ENCODE data around the gene GMDS. TPM values are rescaled to one million over a fixed set of nuclear protein-coding genes. Genes with fewer than 3 reads are reported as not detected.

GMDS gene
- total RNA-seq, 1 donor from 2014 or later = 44.5 TPM

GRCh38 chr6:1860756-1861348 is 384.6 kb downstream of the GMDS start:
- no peaks in the 10 kb centered on the region for H3K9me3 Mint-ChIP-seq
- no peaks in the 10 kb centered on the region for H3K4me1 Mint-ChIP-seq (ENCODE audit: low read depth)
- no peak overlapping the region for H3K4me3 Mint-ChIP-seq
- H3K27ac Mint-ChIP-seq = no peak overlapping the region
- DNase-seq (ENCODE audit: low spot score) = no peak
- no peaks in the 10 kb centered on the region for H3K27me3 Mint-ChIP-seq (ENCODE audit: insufficient read depth)
- H3K36me3 Mint-ChIP-seq (ENCODE audit: low read depth) = no peaks in the 10 kb centered on the region
- intact Hi-C loops (cut with micrococcal nuclease) = no loop called here

DNA sequence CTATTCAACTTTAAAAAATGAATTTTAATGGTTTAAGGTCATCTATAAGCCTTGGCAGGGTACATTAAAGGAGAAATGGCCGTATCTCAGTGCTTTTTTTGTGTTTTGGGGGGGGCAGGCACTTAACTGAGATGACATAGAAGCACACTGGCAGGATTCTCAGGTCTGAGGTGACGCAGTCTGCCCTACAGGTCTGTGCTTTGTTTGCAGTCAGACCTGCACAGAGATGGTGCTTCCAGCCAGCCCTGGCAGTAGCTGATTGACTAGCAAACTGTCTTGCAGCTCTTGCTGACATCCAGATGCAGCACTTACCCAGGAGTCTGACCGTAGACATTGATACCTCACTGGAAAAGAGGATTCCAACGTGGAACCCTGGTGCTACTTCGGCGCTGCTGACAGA is 386.5 kb downstream of the GMDS start:
- Mint-ChIP-seq H3K4me1 (ENCODE audit: low read depth) (no peaks in the 10 kb centered on the region), H3K27me3 (ENCODE audit: insufficient read depth) (no peaks in the 10 kb centered on the region), H3K27ac (no peak overlapping the region), H3K4me3 (no peak overlapping the region), H3K36me3 (ENCODE audit: low read depth) (no peaks in the 10 kb centered on the region), H3K9me3 (no peaks in the 10 kb centered on the region)
- intact Hi-C loops (cut with micrococcal nuclease) = no loop called here
- DNase-seq (ENCODE audit: low spot score) = no peak

DNA sequence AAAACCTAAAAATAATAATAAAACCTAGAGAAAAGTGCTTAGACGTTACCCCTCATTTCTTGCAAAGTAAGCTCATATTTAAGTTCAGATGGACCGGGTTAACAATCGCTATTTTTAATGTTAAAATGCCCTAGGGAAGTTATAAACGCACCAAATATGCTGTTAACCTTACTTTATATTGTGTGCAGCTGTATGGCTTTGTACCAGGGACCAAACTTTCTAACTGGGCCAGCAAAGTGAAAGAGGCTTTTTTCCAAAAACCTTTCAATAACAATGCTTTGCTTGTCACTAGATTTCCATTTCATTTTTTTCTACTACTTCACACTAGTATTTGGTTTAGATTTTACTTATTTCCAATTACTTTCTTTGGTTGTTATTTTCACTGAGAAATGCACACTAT is 387.2 kb downstream of the GMDS start:
- intact Hi-C loops (cut with micrococcal nuclease) = no loop called here
- no peaks in the 10 kb centered on the region for H3K4me1 Mint-ChIP-seq (ENCODE audit: low read depth)
- no peaks in the 10 kb centered on the region for H3K36me3 Mint-ChIP-seq (ENCODE audit: low read depth)
- no peaks in the 10 kb centered on the region for H3K27me3 Mint-ChIP-seq (ENCODE audit: insufficient read depth)
- no peak overlapping the region for H3K4me3 Mint-ChIP-seq
- H3K9me3 Mint-ChIP-seq = no peaks in the 10 kb centered on the region
- no peak for DNase-seq (ENCODE audit: low spot score)
- no peak overlapping the region for H3K27ac Mint-ChIP-seq

- Mint-ChIP-seq H3K4me1 (ENCODE audit: low read depth) (no peaks in the 10 kb centered on the region), H3K9me3 (no peaks in the 10 kb centered on the region), H3K4me3 (no peak overlapping the region), H3K27ac (no peak overlapping the region), H3K36me3 (ENCODE audit: low read depth) (no peaks in the 10 kb centered on the region), H3K27me3 (ENCODE audit: insufficient read depth) (no peaks in the 10 kb centered on the region)
- no peak for DNase-seq (ENCODE audit: low spot score)
- intact Hi-C loops (cut with micrococcal nuclease) = no loop called here
These were observed 389.0 kb downstream of the GMDS start for GRCh38 chr6:1856381-1856780.

- intact Hi-C loops (cut with micrococcal nuclease) = no loop called here
- no peaks in the 10 kb centered on the region for H3K9me3 Mint-ChIP-seq
- H3K4me1 Mint-ChIP-seq (ENCODE audit: low read depth) = no peaks in the 10 kb centered on the region
- no peak for DNase-seq (ENCODE audit: low spot score)
- H3K27me3 Mint-ChIP-seq (ENCODE audit: insufficient read depth) = no peaks in the 10 kb centered on the region
- H3K27ac Mint-ChIP-seq = no peak overlapping the region
- no peaks in the 10 kb centered on the region for H3K36me3 Mint-ChIP-seq (ENCODE audit: low read depth)
- H3K4me3 Mint-ChIP-seq = no peak overlapping the region
These were observed 389.5 kb downstream of the GMDS start for GRCh38 chr6:1855890-1856289.

DNA sequence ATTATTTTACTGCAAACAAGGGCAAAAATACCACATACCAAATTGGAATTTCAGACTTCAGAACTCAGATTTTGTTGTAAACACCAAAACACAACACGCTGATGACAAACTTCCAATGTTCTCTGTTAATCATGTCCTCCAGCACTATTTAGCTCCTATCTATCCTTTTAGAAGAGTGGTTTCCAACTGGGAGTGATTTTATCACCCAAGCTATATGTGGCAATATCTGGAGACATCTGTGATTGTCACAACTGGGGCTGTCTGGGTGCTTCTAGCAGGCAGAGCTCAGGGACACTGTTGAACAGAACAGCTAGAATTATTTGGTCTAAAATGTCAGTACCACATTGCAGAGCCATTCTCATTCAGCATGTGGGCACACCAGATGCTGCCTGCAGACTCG is 391.1 kb downstream of the GMDS start:
- Mint-ChIP-seq H3K4me3 (no peak overlapping the region), H3K36me3 (ENCODE audit: low read depth) (no peaks in the 10 kb centered on the region), H3K27me3 (ENCODE audit: insufficient read depth) (no peaks in the 10 kb centered on the region), H3K9me3 (no peaks in the 10 kb centered on the region), H3K27ac (no peak overlapping the region), H3K4me1 (ENCODE audit: low read depth) (no peaks in the 10 kb centered on the region)
- intact Hi-C loops (cut with micrococcal nuclease) = no loop called here
- DNase-seq (ENCODE audit: low spot score) = no peak

DNA sequence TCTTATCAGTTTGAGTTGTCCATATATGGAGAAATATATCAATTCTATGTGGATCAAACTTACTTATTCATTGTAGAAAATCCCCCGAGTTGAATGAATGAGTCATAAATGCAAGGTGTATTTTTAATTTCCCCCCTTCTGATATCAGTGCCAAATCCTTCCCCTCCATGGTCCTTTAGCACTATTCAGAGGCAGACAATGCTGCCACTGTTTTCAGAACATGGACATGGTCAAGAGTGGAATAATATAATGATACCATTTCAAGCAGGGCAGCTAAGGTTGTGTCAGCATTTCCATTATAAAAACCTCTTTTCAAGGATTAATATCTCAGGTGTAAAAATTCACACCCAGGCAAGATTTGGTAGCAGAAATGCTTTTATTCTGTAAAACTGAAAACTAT is 391.6 kb downstream of the GMDS start:
- no peak for DNase-seq (ENCODE audit: low spot score)
- Mint-ChIP-seq H3K9me3 (no peaks in the 10 kb centered on the region), H3K4me3 (no peak overlapping the region), H3K36me3 (ENCODE audit: low read depth) (no peaks in the 10 kb centered on the region), H3K27me3 (ENCODE audit: insufficient read depth) (no peaks in the 10 kb centered on the region), H3K27ac (no peak overlapping the region), H3K4me1 (ENCODE audit: low read depth) (no peaks in the 10 kb centered on the region)
- intact Hi-C loops (cut with micrococcal nuclease) = no loop called here

GRCh38 chr6:1851681-1852456 is 393.5 kb downstream of the GMDS start:
- H3K4me3 Mint-ChIP-seq = no peak overlapping the region
- no peaks in the 10 kb centered on the region for H3K9me3 Mint-ChIP-seq
- no peaks in the 10 kb centered on the region for H3K4me1 Mint-ChIP-seq (ENCODE audit: low read depth)
- no peak overlapping the region for H3K27ac Mint-ChIP-seq
- intact Hi-C loops (cut with micrococcal nuclease) = no loop called here
- H3K36me3 Mint-ChIP-seq (ENCODE audit: low read depth) = no peaks in the 10 kb centered on the region
- DNase-seq (ENCODE audit: low spot score) = no peak
- H3K27me3 Mint-ChIP-seq (ENCODE audit: insufficient read depth) = no peaks in the 10 kb centered on the region

GRCh38 chr6:1850840-1851157 is 394.6 kb downstream of the GMDS start:
- intact Hi-C loops (cut with micrococcal nuclease) = no loop called here
- H3K9me3 Mint-ChIP-seq = no peaks in the 10 kb centered on the region
- H3K36me3 Mint-ChIP-seq (ENCODE audit: low read depth) = no peaks in the 10 kb centered on the region
- no peak overlapping the region for H3K4me3 Mint-ChIP-seq
- DNase-seq (ENCODE audit: low spot score) = no peak
- no peaks in the 10 kb centered on the region for H3K27me3 Mint-ChIP-seq (ENCODE audit: insufficient read depth)
- no peak overlapping the region for H3K27ac Mint-ChIP-seq
- no peaks in the 10 kb centered on the region for H3K4me1 Mint-ChIP-seq (ENCODE audit: low read depth)

GRCh38 chr6:1850121-1850839 is 395.1 kb downstream of the GMDS start:
- H3K4me1 Mint-ChIP-seq (ENCODE audit: low read depth) = no peaks in the 10 kb centered on the region
- DNase-seq (ENCODE audit: low spot score) = no peak
- no peak overlapping the region for H3K27ac Mint-ChIP-seq
- H3K9me3 Mint-ChIP-seq = no peaks in the 10 kb centered on the region
- intact Hi-C loops (cut with micrococcal nuclease) = no loop called here
- H3K4me3 Mint-ChIP-seq = no peak overlapping the region
- H3K36me3 Mint-ChIP-seq (ENCODE audit: low read depth) = no peaks in the 10 kb centered on the region
- H3K27me3 Mint-ChIP-seq (ENCODE audit: insufficient read depth) = no peaks in the 10 kb centered on the region

DNA sequence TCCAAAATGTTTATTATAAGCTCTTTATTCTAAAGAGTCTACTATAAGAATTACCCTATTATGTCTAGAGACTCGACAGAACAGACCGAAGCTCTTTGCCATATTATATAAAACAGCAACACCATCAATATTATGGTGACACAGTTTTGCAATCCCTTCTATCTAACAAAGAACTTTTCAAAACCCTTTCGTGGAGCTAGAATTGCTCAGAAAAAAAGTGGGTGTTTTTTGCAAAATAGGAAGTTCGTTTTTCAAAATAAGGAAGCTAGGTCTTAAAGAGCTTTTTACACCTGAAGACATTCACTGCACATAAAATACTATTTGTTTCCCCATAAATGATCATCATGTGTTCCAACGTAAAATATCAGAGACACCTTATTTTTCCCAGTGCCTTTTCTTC is 395.7 kb downstream of the GMDS start:
- no peaks in the 10 kb centered on the region for H3K36me3 Mint-ChIP-seq (ENCODE audit: low read depth)
- no peak overlapping the region for H3K27ac Mint-ChIP-seq

DNA sequence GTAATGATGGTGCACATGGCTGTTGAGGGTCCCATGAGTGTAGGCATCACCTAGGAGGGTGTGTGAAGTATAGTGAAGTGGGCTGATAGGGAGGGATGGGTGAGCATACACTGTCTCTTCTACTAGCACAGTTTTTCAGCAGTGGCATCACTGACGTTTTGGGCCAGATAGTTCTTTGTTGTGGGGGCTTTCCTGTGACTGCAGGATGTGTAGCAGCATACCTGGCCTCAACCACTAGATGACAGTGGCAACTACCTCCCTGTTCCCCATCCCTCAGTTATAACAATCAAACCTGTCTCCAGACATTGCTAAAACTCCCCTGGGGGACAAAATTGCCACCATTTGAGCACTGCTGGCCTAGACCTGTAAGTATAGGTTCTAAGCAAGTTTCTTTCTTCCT is 396.7 kb downstream of the GMDS start:
- Mint-ChIP-seq H3K4me1 (ENCODE audit: low read depth) (no peaks in the 10 kb centered on the region), H3K4me3 (no peak overlapping the region), H3K27ac (no peak overlapping the region), H3K9me3 (no peaks in the 10 kb centered on the region), H3K27me3 (ENCODE audit: insufficient read depth) (no peaks in the 10 kb centered on the region), H3K36me3 (ENCODE audit: low read depth) (no peaks in the 10 kb centered on the region)
- no peak for DNase-seq (ENCODE audit: low spot score)
- intact Hi-C loops (cut with micrococcal nuclease) = no loop called here

More for the DNA sequence above, 395.7 kb downstream of the GMDS start:
- H3K27me3 Mint-ChIP-seq (ENCODE audit: insufficient read depth) = no peaks in the 10 kb centered on the region
- intact Hi-C loops (cut with micrococcal nuclease) = no loop called here
- DNase-seq (ENCODE audit: low spot score) = no peak
- H3K4me1 Mint-ChIP-seq (ENCODE audit: low read depth) = no peaks in the 10 kb centered on the region
- H3K4me3 Mint-ChIP-seq = no peak overlapping the region
- H3K9me3 Mint-ChIP-seq = no peaks in the 10 kb centered on the region

DNA sequence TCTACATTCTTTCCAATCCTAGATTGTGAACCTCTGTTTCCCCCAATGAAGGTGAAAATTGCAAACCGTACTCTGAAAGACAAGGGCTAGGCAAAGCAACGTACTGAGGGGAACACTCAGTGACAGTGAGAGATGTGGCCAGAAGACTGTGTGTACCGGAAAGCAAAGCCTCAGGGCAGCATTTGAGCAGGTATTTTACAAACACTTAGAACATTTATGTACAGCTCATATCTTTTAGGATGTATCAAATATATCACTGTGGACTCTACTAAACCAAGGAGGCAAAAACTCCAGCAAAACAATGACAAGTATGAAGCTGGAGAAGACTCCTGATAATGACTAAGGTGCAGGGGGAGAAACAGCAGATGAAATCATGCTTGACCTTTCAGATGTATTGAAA is 398.8 kb downstream of the GMDS start:
- H3K4me3 Mint-ChIP-seq = no peak overlapping the region
- no peaks in the 10 kb centered on the region for H3K4me1 Mint-ChIP-seq (ENCODE audit: low read depth)
- no peaks in the 10 kb centered on the region for H3K9me3 Mint-ChIP-seq
- intact Hi-C loops (cut with micrococcal nuclease) = no loop called here
- H3K27ac Mint-ChIP-seq = no peak overlapping the region
- H3K27me3 Mint-ChIP-seq (ENCODE audit: insufficient read depth) = no peaks in the 10 kb centered on the region
- no peak for DNase-seq (ENCODE audit: low spot score)
- no peaks in the 10 kb centered on the region for H3K36me3 Mint-ChIP-seq (ENCODE audit: low read depth)

Data from activated T-helper 1 cell treated with anti-CD3 and anti-CD28 coated beads, Interleukin-12 subunit alpha, Interleukin-12 subunit beta, Interleukin-2, Interleukin-4 antibody, amounts not matched to agents 30 ng/mL and 10 ng/mL and 1 ng/mL, durations not matched to agents 14 hours and 24 hours and 36 hours (primary cell).